Urinary bladder (tissue), 4 donors: Measurements from ENCODE around the gene TBC1D13. TPM values are rescaled to one million over a fixed set of nuclear protein-coding genes. Genes with fewer than 3 reads are reported as not detected.
"Not testable (repeated sequence)": the region's sequence is repeated elsewhere in the genome, so short reads cannot be mapped to it uniquely, and the experiment has no call there.

ENCODE experiments used
- DNase-seq: peaks from one replicate; pipeline ENCODE4 v3.0.0-alpha.2; 2015; ENCODE audit errors: extremely low spot score
- H3K27ac ChIP-seq: one replicate; pipeline ENCODE4 v1.5.1; 2013; ENCODE audit warnings: low read depth, mild to moderate bottlenecking, moderate library complexity
- H3K36me3 ChIP-seq: one replicate; pipeline ENCODE4 v1.6.1; 2013; ENCODE audit warnings: mild to moderate bottlenecking, moderate library complexity; ENCODE audit not compliant: insufficient read depth
- H3K4me1 ChIP-seq: one replicate; pipeline ENCODE4 v1.6.1; 2013; ENCODE audit warnings: mild to moderate bottlenecking, moderate library complexity; ENCODE audit not compliant: insufficient read depth
- H3K4me3 ChIP-seq: one replicate; pipeline ENCODE4 v1.5.1; 2013; ENCODE audit warnings: low read depth, low read length
- WGBS: extraction: QIAGEN DNeasy Blood & Tissue Kit; methylation state at CpG from one replicate; pipeline ENCODE4 v1.1.7; 2013; 5-methylcytosine and 5-hydroxymethylcytosine counted together
- polyA plus RNA-seq: library from polyadenylated mRNA; stranded (reverse); fragments of 200-250 nt; gene quantifications from one replicate; pipeline ENCODE4 v1.2.3, GENCODE V29; 2013
- small RNA-seq: library from RNA; depleted of rRNA; stranded (forward); fragments of <200 nt; gene quantifications from one replicate; pipeline ENCODE3, GENCODE V24; 2014
- total RNA-seq: library from RNA; depleted of rRNA; stranded (reverse); fragments of >200 nt; gene quantifications from one replicate; pipeline ENCODE4 v1.2.3, GENCODE V29; 2014
- donor health status: healthy with polysubstance abuse.
- donor health status: healthy.

TBC1D13 gene
- total and polyA plus RNA-seq, 2 donors, result 8.2 to 22.5 TPM

DNA sequence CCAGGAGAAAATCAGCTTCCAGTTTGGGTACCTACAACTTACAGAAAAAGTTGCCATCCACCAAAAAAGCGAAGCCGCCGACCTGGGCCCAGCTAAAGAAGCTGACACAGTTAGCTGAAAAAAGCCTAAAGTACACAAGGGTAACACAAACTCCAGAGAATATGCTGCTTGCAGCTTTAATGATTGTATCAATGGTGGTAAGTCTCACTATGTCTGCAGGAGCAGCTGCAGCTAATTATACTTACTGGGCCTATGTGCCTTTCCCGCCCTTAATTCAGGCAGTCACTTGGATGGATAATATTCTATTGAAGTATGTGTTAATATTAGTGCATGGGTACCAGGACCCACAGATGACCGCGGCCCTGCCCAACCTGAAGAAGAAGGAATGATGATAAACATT lies 67.4 kb downstream of the TBC1D13 start:
- not testable (repeated sequence) for H3K4me3 ChIP-seq, H3K27ac ChIP-seq, DNase-seq, H3K36me3 ChIP-seq, H3K4me1 ChIP-seq
- 87% methylated on average over 6 of the region's 6 CpGs for WGBS

DNA sequence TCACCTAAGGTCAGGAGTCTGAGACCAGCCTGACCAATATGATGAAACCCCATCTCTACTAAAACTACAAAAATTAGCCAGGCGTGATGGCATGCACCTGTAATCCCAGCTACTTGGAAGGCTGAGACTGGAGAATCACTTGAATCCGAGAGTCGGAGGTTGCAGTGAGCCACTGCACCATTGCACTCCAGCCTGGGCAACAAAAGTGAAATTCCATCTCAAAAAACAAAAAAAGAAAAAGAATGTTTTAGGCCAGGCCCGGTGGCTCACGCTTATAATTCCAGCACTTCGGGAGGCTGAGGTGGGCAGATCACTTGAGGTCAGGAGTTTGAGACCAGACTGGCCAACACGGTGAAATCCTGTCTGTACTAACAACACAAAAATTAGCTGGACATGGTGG lies 71.4 kb downstream of the TBC1D13 start:
- not testable (repeated sequence) for DNase-seq, H3K4me3 ChIP-seq, H3K36me3 ChIP-seq, H3K27ac ChIP-seq, H3K4me1 ChIP-seq
- 94% methylated on average over 7 of the region's 7 CpGs for WGBS

Small RNA genes lying within 50 kb of the gene (small RNA-seq; reads per million reads assigned to genes)
- gene RF00017, result not detected

Other genes starting within 250 kb of the TBC1D13 start
- 308 TPM for gene SPTAN1, start 234.7 kb upstream of the TBC1D13 start, total RNA-seq
- 148 TPM for gene SPTAN1, start 234.7 kb upstream of the TBC1D13 start, polyA plus RNA-seq
- gene DYNC2I2, start 130.4 kb upstream of the TBC1D13 start, total RNA-seq, result 26.9 TPM
- 30.3 TPM for gene DYNC2I2, start 130.4 kb upstream of the TBC1D13 start, polyA plus RNA-seq
- 382 TPM for gene SET, start 98.0 kb upstream of the TBC1D13 start, total RNA-seq
- gene SET, start 98.0 kb upstream of the TBC1D13 start, polyA plus RNA-seq, result 157 TPM
- 2.4 TPM for gene PKN3, start 84.8 kb upstream of the TBC1D13 start, total RNA-seq
- 9.5 TPM for gene PKN3, start 84.8 kb upstream of the TBC1D13 start, polyA plus RNA-seq
- 6.3 TPM for gene ZDHHC12, start 63.1 kb upstream of the TBC1D13 start, total RNA-seq
- 35.5 TPM for gene ZDHHC12, start 63.1 kb upstream of the TBC1D13 start, polyA plus RNA-seq
- gene ZER1, start 15.3 kb upstream of the TBC1D13 start, total RNA-seq, result 15.9 TPM
- 51.8 TPM for gene ZER1, start 15.3 kb upstream of the TBC1D13 start, polyA plus RNA-seq
- 6.4 TPM for gene ENDOG, start 31.2 kb downstream of the TBC1D13 start, total RNA-seq
- gene ENDOG, start 31.2 kb downstream of the TBC1D13 start, polyA plus RNA-seq, result 20.7 TPM
- gene SPOUT1, start 42.5 kb downstream of the TBC1D13 start, total RNA-seq, result 10.6 TPM
- 22.4 TPM for gene SPOUT1, start 42.5 kb downstream of the TBC1D13 start, polyA plus RNA-seq
- gene KYAT1, start 94.7 kb downstream of the TBC1D13 start, total RNA-seq, result 5.4 TPM
- gene KYAT1, start 94.7 kb downstream of the TBC1D13 start, polyA plus RNA-seq, result 7.8 TPM
- 17.1 TPM for gene LRRC8A, start 94.9 kb downstream of the TBC1D13 start, total RNA-seq
- 62.3 TPM for gene LRRC8A, start 94.9 kb downstream of the TBC1D13 start, polyA plus RNA-seq
- 16.8 TPM for gene PHYHD1, start 133.7 kb downstream of the TBC1D13 start, total RNA-seq
- gene PHYHD1, start 133.7 kb downstream of the TBC1D13 start, polyA plus RNA-seq, result 34.8 TPM
- 11.3 TPM for gene DOLK, start 160.3 kb downstream of the TBC1D13 start, total RNA-seq
- gene DOLK, start 160.3 kb downstream of the TBC1D13 start, polyA plus RNA-seq, result 16.4 TPM
- gene NUP188, start 160.4 kb downstream of the TBC1D13 start, total RNA-seq, result 43.1 TPM
- gene NUP188, start 160.4 kb downstream of the TBC1D13 start, polyA plus RNA-seq, result 20.3 TPM
- gene SH3GLB2, start 241.1 kb downstream of the TBC1D13 start, total RNA-seq, result 49.6 TPM
- gene SH3GLB2, start 241.1 kb downstream of the TBC1D13 start, polyA plus RNA-seq, result 119 TPM
- gene MIGA2, start 249.4 kb downstream of the TBC1D13 start, total RNA-seq, result 16.4 TPM
- 34.5 TPM for gene MIGA2, start 249.4 kb downstream of the TBC1D13 start, polyA plus RNA-seq